ENCODE measurements around the gene GMPPB. TPM values are rescaled to one million over a fixed set of nuclear protein-coding genes. Genes with fewer than 3 reads are reported as not detected.

The GMPPB gene
- total and polyA plus RNA-seq, 7 donors = 9.9 to 57.5 (median 14.3) TPM

GRCh38 chr3:49715611-49716121 is 8.1 kb downstream of the GMPPB start:
- Histone ChIP-seq H3K36me3 (peaks cover 6 to 44% (median 8%) of the 10 kb centered on the region in 4 donors), H3K9me3 (no peaks in the 10 kb centered on the region), H3K4me3 (no peak overlapping the region), H3K27me3 (no peaks in the 10 kb centered on the region), H3K27ac (no peak overlapping the region), H3K4me1 (peaks cover 0 to 23% (median 20%) of the 10 kb centered on the region in 4 donors)
- no peak for TF ChIP-seq POLR2A (IDR thresholded peaks at IDR 0.05)
- no peak for TF ChIP-seq EP300 (IDR thresholded peaks at IDR 0.05)
- no peak for TF ChIP-seq POLR2AphosphoS5 (IDR thresholded peaks at IDR 0.05)
- TF ChIP-seq CTCF (IDR thresholded peaks at IDR 0.05) = no peak
- intact Hi-C loops (cut with DNase I) = no loop called here
- peak; percentile 65 for DNase-seq
- 93 to 94% methylated on average over 13 of the region's 13 CpGs for WGBS, 2 donors

GRCh38 chr3:49714728-49715550 is 8.8 kb downstream of the GMPPB start:
- H3K27me3 ChIP-seq = no peaks in the 10 kb centered on the region
- WGBS, 2 donors = 89 to 93% methylated on average over 13 of the region's 13 CpGs
- H3K27ac ChIP-seq = no peak overlapping the region
- H3K9me3 ChIP-seq = no peaks in the 10 kb centered on the region
- DNase-seq = peak; percentile 58
- H3K4me1 ChIP-seq = peaks cover 0 to 17% (median 16%) of the 10 kb centered on the region in 4 donors
- no peak overlapping the region for H3K4me3 ChIP-seq
- peaks cover 6 to 42% (median 8%) of the 10 kb centered on the region in 4 donors for H3K36me3 ChIP-seq
- TF ChIP-seq EP300 (IDR thresholded peaks at IDR 0.05) (no peak), POLR2A (IDR thresholded peaks at IDR 0.05) (no peak), CTCF (IDR thresholded peaks at IDR 0.05) (no peak), POLR2AphosphoS5 (IDR thresholded peaks at IDR 0.05) (no peak)
- intact Hi-C loops (cut with DNase I) = no loop called here

GRCh38 chr3:49713336-49714105 is 10.2 kb downstream of the GMPPB start:
- DNase-seq = peak; percentile 58

More at GRCh38 chr3:49713336-49714105, 10.2 kb downstream of the GMPPB start:
- H3K9me3 ChIP-seq = no peaks in the 10 kb centered on the region
- peaks cover 6 to 43% (median 8%) of the 10 kb centered on the region in 4 donors for H3K36me3 ChIP-seq
- no peak overlapping the region for H3K27ac ChIP-seq
- H3K4me1 ChIP-seq = peaks cover 0 to 5% (median 4%) of the 10 kb centered on the region in 4 donors
- TF ChIP-seq CTCF (IDR thresholded peaks at IDR 0.05) (no peak), POLR2AphosphoS5 (IDR thresholded peaks at IDR 0.05) (no peak)
- WGBS, 2 donors = 94 to 96% methylated on average over 25 of the region's 25 CpGs
- H3K4me3 ChIP-seq = no peak overlapping the region
- intact Hi-C loops (cut with DNase I) = no loop called here
- no peaks in the 10 kb centered on the region for H3K27me3 ChIP-seq

All from sigmoid colon (tissue), 7 donors.